ENCODE data around the gene CDH23.

The CDH23 gene

DNA sequence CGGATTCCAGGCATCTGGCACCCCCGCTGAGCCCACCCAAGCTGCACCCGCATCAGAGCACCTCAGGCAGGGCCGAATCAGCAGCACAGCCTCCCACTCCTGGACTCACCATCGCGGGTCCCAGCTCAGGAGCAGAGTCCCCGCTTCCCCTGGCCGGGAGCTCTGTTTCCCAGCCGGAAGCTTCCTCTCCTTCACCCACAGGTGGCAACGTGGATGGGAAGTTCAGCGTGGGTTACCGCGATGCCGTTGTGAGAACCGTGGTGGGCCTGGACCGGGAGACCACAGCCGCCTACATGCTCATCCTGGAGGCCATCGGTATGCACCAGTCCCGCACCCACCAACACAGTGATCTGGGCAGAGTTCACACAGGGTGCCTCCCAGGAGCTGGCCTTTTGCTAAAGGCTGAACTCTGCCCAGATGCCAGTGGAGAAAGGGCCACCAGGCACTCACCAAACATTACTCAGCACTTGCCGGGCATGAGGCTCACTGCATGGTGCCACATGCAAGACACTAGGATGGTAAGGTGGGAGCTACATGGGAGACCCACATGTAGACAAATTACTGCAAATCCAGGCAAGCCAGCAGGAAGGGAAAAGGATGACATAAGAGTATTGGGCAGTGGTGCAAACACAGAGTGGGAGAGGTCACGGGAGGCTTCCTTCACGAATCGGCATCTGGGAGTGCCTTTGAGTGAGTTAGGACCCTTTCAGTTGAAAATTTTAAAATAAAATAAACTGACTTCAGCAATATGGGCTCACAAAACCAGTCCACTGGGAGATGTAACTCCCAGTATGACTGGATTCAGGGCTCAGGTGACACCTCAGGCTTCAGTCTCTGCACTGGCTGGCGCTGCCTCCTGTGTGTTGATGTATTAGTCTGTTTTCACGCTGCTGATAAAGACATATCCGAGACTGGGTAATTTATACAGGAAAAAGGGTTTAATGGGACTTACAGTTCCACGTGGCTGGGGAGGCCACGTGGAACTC, 312.5 kb downstream of the CDH23 start:
- no peak for DNase-seq (ENCODE audit: low read depth)

DNA sequence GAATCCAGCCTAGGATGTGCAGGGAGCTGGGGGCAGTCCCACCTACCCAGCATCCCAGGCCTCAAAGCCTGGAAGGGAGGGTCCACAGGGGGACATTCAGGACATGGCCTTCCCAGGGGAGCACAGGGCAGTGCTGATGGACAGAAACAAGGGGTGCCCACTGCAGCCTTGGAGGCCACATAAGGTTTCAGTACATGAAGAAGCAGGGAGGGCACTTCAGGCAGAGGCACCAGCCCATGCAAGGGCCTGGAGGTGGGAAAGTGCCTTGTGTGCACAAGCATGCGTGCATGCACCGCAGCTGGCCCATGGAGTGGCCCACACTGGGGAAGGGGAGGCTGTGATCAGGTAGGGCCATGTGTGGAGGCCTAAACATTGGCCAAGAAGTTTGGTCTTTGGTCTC, 313.8 kb downstream of the CDH23 start:
- DNase-seq (ENCODE audit: low read depth) = no peak

DNA sequence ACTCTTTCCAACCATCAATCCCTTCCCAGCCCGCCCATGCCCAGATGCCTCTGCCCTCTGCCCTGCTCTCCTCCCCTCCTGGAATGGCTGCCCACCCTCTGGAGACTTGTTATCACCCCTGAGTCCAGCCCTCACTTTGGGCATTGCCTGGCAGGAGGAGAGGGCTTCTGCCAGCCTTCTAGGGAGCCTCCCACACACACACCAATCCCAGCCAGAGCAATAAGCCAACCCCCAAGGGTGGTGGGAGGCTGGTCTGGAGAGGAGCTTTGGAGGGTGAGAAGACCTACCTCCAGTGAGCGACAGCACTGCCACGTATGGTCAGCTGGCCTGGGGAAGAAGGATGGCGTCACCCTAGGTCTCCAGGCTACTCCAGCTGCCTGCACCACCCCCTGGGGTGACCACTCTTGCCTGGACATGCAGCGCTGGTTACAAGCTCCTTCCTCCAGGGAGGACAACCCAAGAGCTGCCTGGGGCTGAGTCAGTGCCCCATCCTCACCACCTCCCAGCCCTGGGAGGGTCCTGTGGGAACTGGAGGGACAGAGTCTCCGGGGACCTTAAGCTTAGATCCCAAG, 314.4 kb downstream of the CDH23 start:
- no peak for DNase-seq (ENCODE audit: low read depth)

DNA sequence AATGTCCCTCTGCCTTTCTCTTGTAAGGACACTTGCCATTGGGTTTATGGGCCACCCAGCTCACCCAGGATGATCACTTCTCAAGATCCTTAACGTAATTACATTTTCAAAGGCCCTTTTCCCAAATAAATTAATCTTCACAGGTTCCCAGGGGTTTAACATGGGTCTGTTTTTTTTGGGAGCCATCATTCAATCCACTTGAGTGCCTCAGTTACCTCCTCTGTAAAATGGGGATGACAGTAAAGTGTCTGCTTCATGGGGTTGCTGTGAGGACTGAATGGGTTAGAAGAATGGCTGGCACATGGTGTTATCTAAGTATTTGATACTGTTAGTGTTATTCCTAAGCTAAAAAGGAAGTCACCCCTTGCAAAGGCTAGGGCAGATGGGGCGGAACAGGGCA, 315.4 kb downstream of the CDH23 start:
- no peak for DNase-seq (ENCODE audit: low read depth)

DNA sequence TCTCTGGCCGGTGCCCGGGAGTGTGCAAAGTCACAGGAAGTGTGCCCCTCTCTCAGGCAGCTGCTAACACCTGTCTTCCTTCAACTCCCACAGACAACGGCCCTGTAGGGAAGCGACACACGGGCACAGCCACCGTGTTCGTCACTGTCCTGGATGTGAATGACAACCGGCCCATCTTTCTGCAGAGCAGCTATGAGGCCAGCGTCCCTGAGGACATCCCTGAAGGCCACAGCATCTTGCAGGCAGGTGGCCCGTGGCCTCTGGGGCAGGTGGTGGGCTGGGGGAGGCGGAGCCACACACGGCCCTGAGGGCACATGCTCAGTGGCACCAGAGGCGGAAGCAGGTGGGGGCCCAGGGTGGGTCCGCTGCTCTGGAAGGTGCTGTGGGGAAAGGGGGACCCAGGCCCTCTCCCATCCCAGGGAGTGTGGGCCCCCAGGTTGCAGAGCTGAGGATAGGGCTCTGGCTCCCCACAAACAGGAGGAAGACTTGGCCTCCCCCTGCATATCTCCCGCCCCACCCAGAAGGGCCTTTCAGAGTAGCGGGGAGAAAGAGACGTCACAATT, 315.9 kb downstream of the CDH23 start:
- DNase-seq (ENCODE audit: low read depth) = no peak

DNA sequence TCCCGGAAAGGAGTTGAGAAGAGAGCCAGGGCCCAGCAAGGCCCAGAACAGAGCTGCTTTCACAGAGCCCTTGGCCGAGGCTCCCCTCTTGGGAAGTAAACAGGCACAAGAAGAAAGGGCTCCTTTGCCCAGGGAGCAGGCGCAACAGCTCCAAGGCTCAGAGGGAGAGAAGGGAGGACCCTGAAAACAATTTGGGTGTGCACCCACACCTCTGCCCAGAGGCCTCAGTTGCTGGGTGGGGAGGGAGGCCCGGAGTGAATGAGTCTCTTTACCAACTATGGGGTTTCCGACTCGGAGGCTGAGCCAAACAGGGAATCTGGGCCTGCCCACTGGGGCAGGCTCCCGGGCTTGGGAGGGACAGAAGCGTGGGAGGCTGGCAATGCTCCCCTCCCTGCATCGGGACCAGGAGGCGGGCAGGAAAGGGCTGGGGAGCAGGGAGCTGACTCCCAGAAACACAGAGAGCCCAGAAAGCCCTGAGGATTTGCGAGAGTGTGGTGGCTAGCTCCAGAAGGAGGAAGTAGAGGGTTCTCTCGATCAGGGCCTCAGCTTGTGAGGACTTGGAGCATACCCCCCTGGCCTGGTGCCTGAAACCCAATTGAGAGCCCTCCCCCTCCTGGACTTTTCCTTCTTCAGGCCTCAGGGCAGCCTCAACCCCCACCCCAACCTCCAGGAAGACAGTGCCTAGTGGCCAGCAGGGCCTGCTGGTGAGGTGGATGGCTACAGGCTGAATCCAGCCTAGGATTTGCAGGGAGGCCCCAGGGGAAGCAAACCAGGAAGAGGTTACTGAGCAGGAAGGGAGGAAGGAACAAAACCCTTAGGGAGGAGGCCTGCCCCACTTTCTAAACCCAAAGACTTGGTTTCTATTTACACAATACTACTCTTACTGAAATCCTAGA, 316.7 kb downstream of the CDH23 start:
- no peak for DNase-seq (ENCODE audit: low read depth)

DNA sequence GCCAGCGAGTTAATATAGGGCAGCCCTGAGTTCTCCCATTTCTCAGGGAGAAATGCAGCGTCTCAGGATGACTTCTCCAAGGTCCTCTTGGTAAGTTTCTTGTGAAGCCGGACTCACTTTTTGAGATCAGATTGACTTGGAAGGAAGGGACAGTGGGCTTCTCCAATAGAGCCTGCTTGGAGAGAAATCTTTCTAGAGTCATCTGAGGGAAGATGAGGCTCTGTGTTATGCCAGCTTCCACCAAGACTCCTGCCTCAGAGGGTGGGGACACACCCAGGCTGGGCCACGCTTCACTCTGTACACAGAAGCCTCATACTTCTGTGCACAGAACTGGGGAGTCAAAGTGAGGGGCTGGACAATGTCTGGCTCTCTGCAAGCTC, 317.3 kb downstream of the CDH23 start:
- DNase-seq (ENCODE audit: low read depth) = no peak

DNA sequence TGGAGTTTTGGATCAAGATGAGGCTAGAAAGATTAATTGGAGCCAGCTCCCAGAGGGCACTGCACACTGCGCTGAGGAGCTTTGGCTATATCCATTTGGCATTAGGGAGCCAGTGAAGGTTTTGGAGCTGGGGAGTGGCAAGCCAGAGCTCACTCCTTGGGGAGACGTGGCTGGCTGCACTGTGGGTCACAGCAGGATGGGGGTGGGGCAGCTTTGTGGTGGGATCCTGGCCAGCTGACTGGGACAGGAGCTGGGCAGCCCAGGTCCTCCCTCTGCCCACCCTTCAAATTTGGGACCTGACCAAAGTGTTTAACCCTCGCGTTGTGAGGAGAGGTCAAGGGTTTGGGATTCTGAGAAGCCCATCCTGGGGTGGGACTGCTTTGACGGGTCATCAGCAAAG, 317.9 kb downstream of the CDH23 start:
- DNase-seq (ENCODE audit: low read depth) = no peak

DNA sequence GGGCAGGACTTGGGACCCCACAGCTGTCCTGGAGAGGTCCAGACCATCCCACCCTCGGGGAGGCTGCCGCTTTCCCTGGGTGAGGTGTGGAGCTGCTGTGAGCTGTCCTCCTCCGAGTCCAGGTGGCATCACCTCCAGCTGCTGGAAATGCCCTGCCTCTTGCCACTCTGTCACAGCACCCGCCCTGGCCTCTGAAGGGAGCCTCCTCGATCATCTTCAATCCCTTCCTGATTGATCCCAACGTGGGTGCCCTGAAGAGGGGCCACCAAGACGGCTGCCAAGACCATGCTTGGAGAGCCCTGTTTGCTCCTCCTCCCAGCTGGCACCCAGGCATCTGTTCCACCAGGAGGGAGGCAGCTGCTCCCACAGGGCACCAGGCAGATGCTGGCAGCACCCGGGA, 318.3 kb downstream of the CDH23 start:
- no peak for DNase-seq (ENCODE audit: low read depth)

DNA sequence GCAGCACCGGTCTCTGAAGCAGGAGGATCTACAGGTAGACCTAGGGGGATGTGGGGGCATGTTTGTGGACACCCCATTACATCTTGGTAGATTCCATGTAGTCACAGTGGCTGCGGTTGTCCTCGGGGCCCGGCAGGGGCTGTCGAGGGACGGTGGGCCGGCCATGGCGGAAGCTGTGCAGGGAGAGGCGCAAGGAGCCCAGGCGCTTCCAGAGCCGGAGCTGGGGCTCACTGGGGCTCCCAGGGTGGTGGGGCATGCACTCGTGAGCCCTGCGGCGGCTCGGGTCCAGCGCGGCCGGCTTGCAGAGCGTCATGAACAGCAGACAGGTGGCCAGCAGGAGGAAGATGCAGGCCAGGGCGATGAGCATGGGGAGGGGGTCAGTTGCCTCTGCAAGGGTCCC, 319.1 kb downstream of the CDH23 start:
- no peak for DNase-seq (ENCODE audit: low read depth)

DNA sequence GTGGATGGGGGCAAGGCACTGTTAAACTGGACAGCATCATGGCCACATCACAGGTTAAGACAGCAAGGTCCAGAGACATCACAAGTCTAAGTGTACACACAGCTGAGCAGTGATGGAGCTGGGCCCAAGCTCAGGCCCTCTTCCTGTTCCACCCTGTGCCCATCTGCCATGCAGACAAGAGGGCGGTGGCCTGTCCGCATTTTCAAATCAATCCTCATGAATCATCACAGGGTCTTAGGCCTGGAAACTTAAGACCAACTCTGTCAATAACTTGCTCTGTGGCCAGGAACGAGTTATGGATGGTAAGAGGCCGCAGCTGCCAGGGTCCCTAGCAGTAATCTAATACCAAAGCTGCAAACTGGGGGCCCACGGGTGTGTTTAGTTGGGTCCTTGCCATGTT, 319.7 kb downstream of the CDH23 start:
- no peak for DNase-seq (ENCODE audit: low read depth)

DNA sequence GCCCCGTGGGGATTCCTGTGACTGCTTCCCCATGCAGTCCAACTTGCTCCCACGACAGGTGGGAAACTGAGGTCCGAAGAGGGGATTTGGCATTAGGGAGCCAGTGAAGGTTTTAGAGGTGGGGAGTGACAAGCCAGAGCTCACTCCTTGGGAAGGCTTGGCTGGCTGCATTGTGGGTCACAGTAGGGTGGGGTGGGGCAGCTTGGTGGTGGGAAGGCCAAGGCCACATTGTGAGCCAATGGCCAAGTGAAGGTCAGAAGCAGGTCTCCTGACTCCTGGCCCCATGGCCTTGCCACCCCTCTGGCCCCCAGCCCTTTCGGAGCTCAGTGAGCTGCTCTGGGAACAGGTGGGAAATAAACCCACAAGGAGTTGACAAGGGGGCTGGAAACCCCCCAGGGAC, 320.3 kb downstream of the CDH23 start:
- DNase-seq (ENCODE audit: low read depth) = no peak

DNA sequence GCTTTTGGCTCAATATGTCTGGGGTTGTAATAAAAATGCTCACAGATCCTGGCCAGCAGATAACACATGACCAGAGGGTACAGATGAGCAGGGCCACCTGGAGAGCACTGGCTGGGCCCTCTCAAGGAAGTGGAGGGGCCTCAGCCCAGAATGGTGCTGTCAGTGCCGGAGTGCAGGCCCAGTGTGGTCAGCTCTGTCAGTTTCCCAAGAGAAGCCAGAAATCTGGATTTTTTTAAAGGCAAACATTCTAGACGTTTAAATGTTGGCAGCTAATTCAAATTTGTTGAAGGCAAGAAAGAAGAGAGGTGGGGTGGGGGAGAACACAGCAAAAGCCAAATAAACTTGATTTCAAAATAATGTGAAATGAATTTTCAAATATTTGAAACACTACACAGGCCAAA, 320.8 kb downstream of the CDH23 start:
- no peak for DNase-seq (ENCODE audit: low read depth)

DNA sequence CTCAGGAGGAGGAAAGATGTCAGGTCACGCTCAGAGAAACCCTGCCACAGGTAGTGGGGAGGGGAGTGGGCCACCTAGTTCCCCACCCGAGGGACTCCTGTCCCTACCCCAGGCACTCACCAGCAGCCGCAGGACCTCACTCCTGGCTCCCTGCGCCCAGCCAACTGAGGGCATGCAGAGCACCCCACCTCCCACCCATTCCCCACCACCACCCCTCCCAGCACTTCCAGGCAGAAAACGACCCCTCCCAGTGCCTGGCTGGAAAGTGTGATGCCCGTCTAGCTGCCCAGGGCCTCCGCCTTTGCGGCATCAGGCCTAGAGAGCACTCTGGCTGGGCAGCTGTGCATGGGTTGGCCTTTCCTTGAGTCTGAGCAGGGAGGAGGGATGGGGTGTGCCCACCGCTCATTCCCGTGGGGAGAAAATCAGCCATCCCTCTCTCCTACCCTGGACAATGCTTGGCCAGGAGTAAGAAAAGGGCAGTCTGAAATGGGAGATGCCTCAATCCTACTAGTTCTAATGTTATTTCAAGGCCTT, 321.5 kb downstream of the CDH23 start:
- no peak for DNase-seq (ENCODE audit: low read depth)

DNA sequence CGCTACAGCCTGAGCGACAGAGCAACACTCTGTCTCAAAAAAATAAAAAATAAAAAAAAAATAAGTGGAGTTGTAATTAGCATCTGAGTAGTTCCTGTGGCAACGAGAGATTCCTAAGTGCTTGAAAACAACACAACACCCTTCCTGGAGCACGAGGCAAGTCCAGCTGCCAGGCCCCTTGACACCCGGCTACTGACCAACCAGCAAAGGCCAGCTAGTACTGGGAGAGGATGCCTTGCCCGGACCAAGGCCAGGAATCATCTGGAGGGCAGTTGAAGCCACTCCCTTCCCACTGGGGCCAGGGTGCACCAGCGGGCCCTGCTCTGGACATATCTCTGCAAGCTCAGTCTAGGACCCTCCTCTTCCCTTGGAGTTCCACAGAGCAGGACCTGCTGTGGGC, 322.3 kb downstream of the CDH23 start:
- no peak for DNase-seq (ENCODE audit: low read depth)

DNA sequence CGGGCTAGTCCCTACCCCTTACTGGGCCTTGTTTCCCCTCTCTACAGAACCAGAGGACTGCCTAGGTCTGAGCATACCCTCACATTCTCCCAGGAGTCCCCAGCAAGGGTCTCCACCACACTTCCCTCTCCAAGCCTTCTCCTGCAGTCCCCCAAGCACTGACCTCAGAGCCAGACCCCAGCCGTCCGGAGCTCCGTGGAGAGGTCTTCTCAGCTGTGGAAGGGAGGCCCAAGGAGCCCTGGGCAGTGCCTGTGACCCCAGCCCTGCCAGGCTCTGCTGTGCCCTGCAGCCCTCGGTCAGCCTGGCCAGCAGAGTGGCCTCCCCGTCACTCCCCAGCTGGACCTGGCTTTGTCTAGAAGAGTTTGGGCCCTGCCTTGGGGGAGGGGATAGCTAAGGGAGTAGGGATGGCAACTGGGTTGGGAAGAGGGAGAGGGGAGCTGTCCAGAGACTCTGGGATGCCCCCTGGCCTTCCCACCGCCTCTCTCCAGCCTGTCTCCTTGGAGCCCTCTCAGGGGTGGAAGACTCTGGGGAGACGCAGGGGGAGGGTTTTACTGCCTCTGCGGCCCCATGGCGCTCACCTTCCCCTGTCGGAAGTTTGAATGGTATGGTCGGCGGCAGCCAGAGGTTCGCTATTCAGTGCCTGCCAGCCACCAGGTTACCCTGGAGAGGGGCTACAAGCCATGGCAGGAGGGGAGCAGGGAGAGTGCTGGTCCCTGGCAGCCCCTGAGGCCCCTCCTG, 322.9 kb downstream of the CDH23 start, which contains the start of gene C10orf105:
C10orf105 (minus strand) TSS at position 315 of the 738 bp plus-strand sequence. CDS start 3,441 bp downstream, outside the sequence.
- no peak for DNase-seq (ENCODE audit: low read depth)

DNA sequence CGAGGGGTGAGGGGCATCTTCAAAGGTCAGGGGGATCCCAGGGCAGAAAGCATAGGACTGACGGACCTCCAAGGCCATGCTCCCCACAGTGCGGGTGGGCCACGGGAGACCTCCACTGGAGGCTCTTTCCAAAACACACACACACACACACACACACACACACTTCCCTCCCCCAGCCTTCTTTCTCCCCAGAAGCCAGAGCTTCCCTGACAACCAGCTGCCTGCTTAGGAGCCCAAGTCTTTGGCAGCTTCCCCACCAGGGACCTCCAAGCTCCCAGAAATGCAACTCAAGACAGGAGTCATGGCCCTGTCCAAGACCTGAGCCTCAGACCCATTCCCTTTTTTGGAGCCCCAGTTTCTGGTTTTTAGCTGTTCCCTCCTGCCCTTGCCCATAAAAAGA, 323.6 kb downstream of the CDH23 start:
- no peak for DNase-seq (ENCODE audit: low read depth)

DNA sequence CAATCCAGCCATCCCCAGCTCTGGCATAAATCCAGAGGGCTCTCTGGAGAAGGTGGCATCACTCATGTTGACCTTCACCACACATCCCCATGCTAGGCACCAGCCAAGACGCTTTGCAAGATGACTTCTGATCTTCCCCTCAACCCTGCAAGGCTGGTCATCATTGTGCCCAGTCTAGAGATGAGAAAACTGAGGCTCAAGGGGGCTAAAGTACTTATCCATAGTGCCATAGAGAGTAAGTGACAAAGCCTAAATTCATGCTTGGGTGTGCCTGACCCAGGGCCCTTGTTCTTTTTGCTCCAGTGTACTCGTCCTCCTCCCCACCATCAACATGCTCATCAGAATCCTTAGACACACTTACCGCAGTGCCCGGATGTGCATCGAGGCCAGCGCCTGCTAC, 324.6 kb downstream of the CDH23 start:
- no peak for DNase-seq (ENCODE audit: low read depth)

DNA sequence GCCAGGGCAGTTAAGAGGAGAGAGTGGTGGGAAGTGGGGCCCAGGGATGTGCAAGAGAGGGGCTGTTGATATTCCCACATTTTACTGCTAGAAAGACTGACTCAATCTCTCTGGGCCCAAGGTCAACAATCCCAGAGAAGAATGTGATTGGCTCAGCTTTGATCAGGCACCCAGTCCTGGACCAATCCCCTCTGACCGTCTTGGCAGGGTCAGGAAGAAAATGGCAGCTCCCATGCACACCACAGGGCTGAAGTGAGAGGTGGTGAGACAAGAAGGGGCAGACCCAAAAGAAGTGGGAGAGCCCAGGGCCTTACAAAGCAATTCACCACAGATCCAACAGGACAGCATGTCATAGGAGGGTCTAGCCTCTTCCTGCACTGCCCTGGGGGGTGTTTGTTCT, 326.1 kb downstream of the CDH23 start:
- no peak for DNase-seq (ENCODE audit: low read depth)

DNA sequence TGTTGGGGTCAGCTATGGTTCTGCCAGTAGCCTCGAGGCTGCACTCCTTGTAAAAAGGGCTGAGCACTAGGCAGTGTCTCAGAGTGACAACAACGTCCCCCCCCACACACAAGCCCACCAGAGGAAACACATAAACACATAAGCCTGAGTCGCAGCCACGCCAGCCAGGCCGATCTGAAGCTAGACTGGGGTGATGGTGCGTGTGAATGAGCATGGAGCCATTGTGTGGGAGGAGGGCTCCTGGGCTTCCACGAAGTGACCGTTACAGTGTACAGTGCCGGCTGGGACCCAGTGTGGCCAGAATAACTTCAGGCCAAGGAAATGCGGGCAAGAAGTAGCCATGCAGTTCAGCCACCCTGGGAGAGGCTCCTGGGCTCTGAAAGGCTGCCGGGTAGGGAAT, 326.6 kb downstream of the CDH23 start:
- DNase-seq (ENCODE audit: low read depth) = no peak

DNA sequence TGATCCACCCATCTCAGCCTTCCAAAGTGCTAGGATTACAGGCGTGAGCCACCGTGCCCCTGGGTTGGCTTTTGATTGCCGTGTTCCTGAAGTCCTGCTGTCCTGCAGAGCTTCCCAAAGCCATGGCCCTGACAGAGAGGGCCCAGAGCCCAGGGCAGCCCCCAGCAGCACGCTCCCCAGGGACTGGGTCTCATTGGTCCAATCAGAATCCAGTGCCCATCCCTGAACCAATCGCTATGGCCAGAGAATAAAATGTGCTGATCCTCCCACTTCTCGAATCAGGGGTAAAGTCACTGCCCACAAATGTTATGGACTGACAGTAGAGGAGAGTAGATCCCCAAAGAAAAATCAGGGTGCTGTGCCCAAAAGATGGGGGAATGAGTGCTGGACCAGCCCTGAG, 327.8 kb downstream of the CDH23 start:
- no peak for DNase-seq (ENCODE audit: low read depth)

Measured in stimulated activated CD8-positive, alpha-beta memory T cell treated with anti-CD3 and anti-CD28 coated beads, Interleukin-12 subunit alpha, Interleukin-12 subunit beta, amount 100 ng/mL, for 4 hours (primary cell).